Neuronal stem cell (in vitro differentiated cells): ENCODE measurements around the gene NDUFAF5.

Source experiments
- DNase-seq: peaks from one replicate; pipeline ENCODE4 v3.0.0-alpha.2; 2013; ENCODE audit warnings: low spot score
- H2AFZ ChIP-seq: one replicate; pipeline ENCODE4 v1.6.1; 2013; ENCODE audit warnings: mild to moderate bottlenecking, low read length, inconsistent platforms
- H2AK5ac ChIP-seq: 2 replicates; pipeline ENCODE4 v1.6.1; 2013; ENCODE audit warnings: low read depth, mild to moderate bottlenecking, inconsistent platforms, low read length, moderate library complexity, mixed read lengths
- H2BK120ac ChIP-seq: 2 replicates; pipeline ENCODE4 v1.6.1; 2013; ENCODE audit warnings: low read depth, mild to moderate bottlenecking, inconsistent platforms, low read length, moderate library complexity, mixed read lengths
- H2BK12ac ChIP-seq: one replicate; pipeline ENCODE4 v1.6.1; 2013; ENCODE audit warnings: low read length, inconsistent platforms
- H2BK15ac ChIP-seq: 2 replicates; pipeline ENCODE4 v1.6.1; 2013; ENCODE audit warnings: mild to moderate bottlenecking, low read length, inconsistent platforms, mixed read lengths
- H2BK5ac ChIP-seq: one replicate; pipeline ENCODE4 v1.6.1; 2013; ENCODE audit warnings: inconsistent platforms, mild to moderate bottlenecking, low read length, moderate library complexity
- H3K14ac ChIP-seq: one replicate; pipeline ENCODE4 v1.6.1; 2013; ENCODE audit warnings: low read length, inconsistent platforms
- H3K18ac ChIP-seq: 2 replicates; pipeline ENCODE4 v1.6.1; 2013; ENCODE audit warnings: low read length, inconsistent platforms
- H3K23ac ChIP-seq: 2 replicates; pipeline ENCODE4 v1.6.1; 2013; ENCODE audit warnings: low read depth, mild to moderate bottlenecking, mixed read lengths, low read length, inconsistent platforms; ENCODE audit not compliant: poor library complexity
- H3K27ac ChIP-seq: replicated peaks from 3 replicates; pipeline ENCODE4 v1.5.1; 2013; ENCODE audit warnings: low read length, inconsistent platforms
- H3K27me3 ChIP-seq, 3 experiments: 2 replicates each; pipeline ENCODE4 v1.6.1; 2013; ENCODE audit warnings: low read length in 3 of 3, mild to moderate bottlenecking in 2 of 3, inconsistent platforms in 1 of 3, low read depth in 1 of 3, mixed read lengths in 1 of 3, moderate library complexity in 1 of 3; ENCODE audit not compliant: control insufficient read depth in 3 of 3, insufficient read depth in 3 of 3
- H3K36me3 ChIP-seq, 2 donors: replicated peaks in 1 of 2; 2 replicates each; pipeline ENCODE4 v1.6.1; 2013; ENCODE audit warnings: low read length in 2 of 2; ENCODE audit not compliant: control insufficient read depth in 2 of 2, insufficient read depth in 2 of 2
- H3K4ac ChIP-seq: 2 replicates; pipeline ENCODE4 v1.6.1; 2013; ENCODE audit warnings: inconsistent platforms, mild to moderate bottlenecking, low read length, moderate library complexity
- H3K4me1 ChIP-seq, 2 donors: 1 replicate in 1 of 2; 2 replicates in 1 of 2; pipeline ENCODE4 v1.6.1; 2013; ENCODE audit warnings: low read length in 2 of 2, low read depth in 1 of 2; ENCODE audit not compliant: control insufficient read depth in 2 of 2, insufficient read depth in 1 of 2
- H3K4me2 ChIP-seq: one replicate; pipeline ENCODE4 v1.6.1; 2013; ENCODE audit warnings: mild to moderate bottlenecking, low read length, inconsistent platforms; ENCODE audit not compliant: insufficient read depth, poor library complexity, severe bottlenecking
- H3K4me3 ChIP-seq, 2 donors: 2 replicates each; pipeline ENCODE4 v1.5.1; 2013; ENCODE audit warnings: low read length in 2 of 2, mild to moderate bottlenecking in 2 of 2, inconsistent platforms in 1 of 2, moderate library complexity in 1 of 2
- H3K79me1 ChIP-seq: one replicate; pipeline ENCODE4 v1.6.1; 2013; ENCODE audit warnings: low read depth, mild to moderate bottlenecking, inconsistent platforms, low read length, moderate library complexity
- H3K9ac ChIP-seq: one replicate; pipeline ENCODE4 v1.6.1; 2013; ENCODE audit warnings: mild to moderate bottlenecking, low read depth, low read length, inconsistent platforms; ENCODE audit not compliant: poor library complexity
- H3K9me3 ChIP-seq, 2 donors: replicated peaks in 1 of 2; 2 replicates each; pipeline versions ENCODE3 to v1.6.1; 2013; ENCODE audit warnings: low read length in 2 of 2, mild to moderate bottlenecking in 2 of 2, inconsistent platforms in 1 of 2, low read depth in 1 of 2, mixed read lengths in 1 of 2, moderate library complexity in 1 of 2; ENCODE audit not compliant: control insufficient read depth in 2 of 2, insufficient read depth in 1 of 2
- H4K8ac ChIP-seq: one replicate; pipeline ENCODE4 v1.6.1; 2013; ENCODE audit warnings: low read depth, mild to moderate bottlenecking, inconsistent platforms, low read length, moderate library complexity
- H4K91ac ChIP-seq: one replicate; pipeline ENCODE4 v1.6.1; 2013; ENCODE audit warnings: low read length, low read depth, mild to moderate bottlenecking, inconsistent platforms; ENCODE audit not compliant: poor library complexity
- WGBS, 2 donors: extraction: QIAGEN DNeasy Blood & Tissue Kit; methylation state at CpG; one replicate each; pipeline ENCODE4 v1.1.7; 2013; ENCODE audit warnings: missing lambda C conversion rate in 2 of 2, mixed read lengths in 1 of 2; ENCODE audit not compliant: insufficient read length in 2 of 2, insufficient replicate concordance in 1 of 2; ENCODE audit errors: extremely low coverage in 2 of 2; 5-methylcytosine and 5-hydroxymethylcytosine counted together

The NDUFAF5 gene

GRCh38 chr20:13817342-13817741 lies 32.5 kb downstream of the NDUFAF5 start:
- Histone ChIP-seq H4K91ac (no peak overlapping the region), H3K4ac (no peak overlapping the region), H3K9me3 (no peaks in the 10 kb centered on the region), H3K14ac (no peak overlapping the region), H3K4me3 (no peak overlapping the region), H2AFZ (no peak overlapping the region), H3K27ac (no peak overlapping the region), H2BK5ac (no peak overlapping the region), H3K4me2 (no peak overlapping the region), H3K9ac (no peak overlapping the region), H2BK120ac (no peak overlapping the region), H3K23ac (no peak overlapping the region), H2AK5ac (no peak overlapping the region), H3K27me3 (no peaks in the 10 kb centered on the region), H2BK12ac (no peak overlapping the region), H3K79me1 (no peaks in the 10 kb centered on the region), H2BK15ac (no peak overlapping the region), H3K36me3 (peaks cover 8 to 65% of the 10 kb centered on the region in 2 donors), H3K18ac (no peak overlapping the region), H4K8ac (no peak overlapping the region), H3K4me1 (no peaks in the 10 kb centered on the region)
- DNase-seq: no peak

DNA sequence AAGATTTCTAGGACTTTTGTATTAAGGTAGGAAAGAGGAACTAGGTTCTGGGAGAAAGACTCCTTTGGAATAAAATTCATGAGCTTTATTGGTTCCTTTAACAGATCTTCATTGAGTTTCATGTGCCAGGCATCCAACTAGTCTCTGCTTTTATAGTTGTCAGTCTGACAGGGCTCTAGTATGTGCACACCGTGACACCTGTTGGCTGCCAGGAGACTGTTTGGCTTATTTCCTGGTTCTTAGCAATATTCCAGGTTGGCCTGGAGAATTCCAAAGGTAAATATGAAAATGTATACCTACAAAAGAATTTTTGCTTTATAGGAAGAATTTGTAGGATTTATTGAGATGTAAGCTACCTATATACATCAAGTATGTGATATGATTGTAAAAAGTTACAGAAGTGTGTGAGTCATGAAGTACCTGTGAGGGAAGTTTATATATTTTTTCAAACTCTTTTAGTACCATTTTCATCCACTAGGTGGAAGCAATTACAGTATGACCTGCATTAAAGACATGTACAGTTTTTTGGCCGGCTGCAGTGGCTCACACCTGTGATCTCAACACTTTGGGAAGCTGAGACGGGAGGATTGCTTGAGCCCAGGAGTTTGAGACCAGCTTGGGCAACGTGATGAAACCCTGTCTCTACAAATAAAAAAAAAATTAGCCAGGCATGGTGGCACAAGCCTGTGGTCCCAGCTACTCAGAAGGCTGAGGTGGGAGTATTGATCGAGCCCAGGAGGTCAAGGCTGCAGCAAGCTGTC lies 35.2 kb downstream of the NDUFAF5 start:
- Histone ChIP-seq H3K18ac (no peak overlapping the region), H3K9ac (no peak overlapping the region), H3K23ac (no peak overlapping the region), H3K4me2 (no peak overlapping the region), H4K8ac (no peak overlapping the region), H2AFZ (no peak overlapping the region), H2BK15ac (no peak overlapping the region), H3K27me3 (no peaks in the 10 kb centered on the region), H2BK12ac (no peak overlapping the region), H3K79me1 (no peaks in the 10 kb centered on the region), H2AK5ac (no peak overlapping the region), H2BK5ac (no peak overlapping the region), H3K4me3 (no peak overlapping the region), H3K4ac (no peak overlapping the region), H4K91ac (no peak overlapping the region), H3K14ac (no peak overlapping the region), H3K9me3 (no peaks in the 10 kb centered on the region), H3K4me1 (peaks cover 0 to 2% of the 10 kb centered on the region in 2 donors), H2BK120ac (no peak overlapping the region), H3K36me3 (peaks cover 5 to 39% of the 10 kb centered on the region in 2 donors), H3K27ac (no peak overlapping the region)
- peak; percentile 14 for DNase-seq
- no CpG with 5 or more reads among the region's 5 CpGs for WGBS, 2 donors

DNA sequence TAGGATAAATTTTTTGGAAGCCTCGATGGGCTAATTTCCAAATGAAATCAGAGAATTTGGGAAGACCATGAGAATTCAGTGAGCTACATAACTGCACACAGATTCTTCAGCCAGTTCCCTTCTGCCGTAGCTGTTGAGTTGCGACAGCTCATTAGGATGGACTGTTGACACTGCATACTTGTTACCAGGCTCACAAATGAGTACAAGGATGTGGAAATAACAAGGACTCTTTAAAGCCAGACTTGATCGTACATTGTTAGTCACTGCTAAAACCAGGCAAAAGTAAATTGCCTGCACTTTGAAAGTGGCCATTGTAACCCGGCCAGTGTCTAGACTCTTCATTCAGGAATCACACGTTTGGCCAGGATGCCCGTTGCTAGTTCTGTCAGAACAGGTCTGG lies 37.0 kb downstream of the NDUFAF5 start:
- Histone ChIP-seq H3K9me3 (no peaks in the 10 kb centered on the region), H3K27ac (no peak overlapping the region), H2BK5ac (no peak overlapping the region), H3K4ac (no peak overlapping the region), H3K4me3 (no peak overlapping the region), H2BK120ac (no peak overlapping the region), H3K18ac (no peak overlapping the region), H3K4me1 (peaks cover 0 to 2% of the 10 kb centered on the region in 2 donors), H2BK15ac (no peak overlapping the region), H4K91ac (no peak overlapping the region), H3K23ac (no peak overlapping the region), H3K36me3 (peaks cover 2 to 21% of the 10 kb centered on the region in 2 donors), H2AFZ (no peak overlapping the region), H3K4me2 (no peak overlapping the region), H3K79me1 (no peaks in the 10 kb centered on the region), H2BK12ac (no peak overlapping the region), H3K27me3 (no peaks in the 10 kb centered on the region), H2AK5ac (no peak overlapping the region), H3K9ac (no peak overlapping the region), H3K14ac (no peak overlapping the region), H4K8ac (no peak overlapping the region)
- DNase-seq: no peak
- no CpG with 5 or more reads among the region's 7 CpGs for WGBS, 2 donors

- no peak overlapping the region for H3K9ac ChIP-seq
- no peak overlapping the region for H2AK5ac ChIP-seq
- no peaks in the 10 kb centered on the region for H3K9me3 ChIP-seq
- no peak overlapping the region for H3K4me3 ChIP-seq
- no peak overlapping the region for H2BK12ac ChIP-seq
- no peak overlapping the region for H2BK15ac ChIP-seq
- H3K27me3 ChIP-seq: no peaks in the 10 kb centered on the region
- H3K4ac ChIP-seq: no peak overlapping the region
- H2BK120ac ChIP-seq: no peak overlapping the region
- WGBS, 2 donors: no CpG with 5 or more reads among the region's 2 CpGs
- peaks cover 2 to 15% of the 10 kb centered on the region in 2 donors for H3K36me3 ChIP-seq
- no peaks in the 10 kb centered on the region for H3K79me1 ChIP-seq
- no peak overlapping the region for H2BK5ac ChIP-seq
- DNase-seq: no peak
- no peak overlapping the region for H4K91ac ChIP-seq
- H4K8ac ChIP-seq: no peak overlapping the region
- peaks cover 0 to 2% of the 10 kb centered on the region in 2 donors for H3K4me1 ChIP-seq
- no peak overlapping the region for H3K27ac ChIP-seq
- no peak overlapping the region for H3K4me2 ChIP-seq
- no peak overlapping the region for H3K23ac ChIP-seq
- no peak overlapping the region for H3K18ac ChIP-seq
- H2AFZ ChIP-seq: no peak overlapping the region
- no peak overlapping the region for H3K14ac ChIP-seq
Observed at GRCh38 chr20:13822459-13822858, 37.6 kb downstream of the NDUFAF5 start.
